GM06990 (cell line): ENCODE results near the gene ANKRD61.
"Not testable (repeated sequence)": the region's sequence is repeated elsewhere in the genome, so short reads cannot be mapped to it uniquely, and the experiment has no call there.

Experiments used
- DNase-seq: peaks from one replicate; pipeline ENCODE4 v3.0.0-alpha.2; 2011; ENCODE audit not compliant: insufficient read length; ENCODE audit errors: extremely low read depth
- H3K27me3 ChIP-seq: replicated peaks from 2 replicates; pipeline ENCODE4 v1.6.0; 2011; ENCODE audit warnings: low read length; ENCODE audit not compliant: control insufficient read depth, insufficient read depth
- H3K36me3 ChIP-seq: 2 replicates; pipeline ENCODE4 v1.5.1; 2011; ENCODE audit warnings: low read length; ENCODE audit not compliant: control insufficient read depth, insufficient read depth
- H3K4me3 ChIP-seq: replicated peaks from 2 replicates; pipeline ENCODE4 v1.5.1; 2011; ENCODE audit warnings: low read depth, mild to moderate bottlenecking, control low read depth, low read length
- CTCF ChIP-seq: IDR thresholded peaks from 2 replicates; pipeline ENCODE4 v1.5.1; 2011; ENCODE audit warnings: low read length, control low read depth, mild to moderate bottlenecking, inconsistent platforms; ENCODE audit not compliant: insufficient read depth, poor library complexity, severe bottlenecking

ANKRD61 gene

GRCh38 chr7:6049780-6050179, 18.6 kb downstream of the ANKRD61 start:
- TF ChIP-seq CTCF, result no peak
- DNase-seq, result no peak
- Histone ChIP-seq H3K27me3 (no peaks in the 10 kb centered on the region), H3K36me3 (no peaks in the 10 kb centered on the region; the same call in none of the 2 replicates), H3K4me3 (no peak overlapping the region)

GRCh38 chr7:6051185-6051584, 20.0 kb downstream of the ANKRD61 start:
- not testable (repeated sequence) for H3K36me3 ChIP-seq, H3K4me3 ChIP-seq, H3K27me3 ChIP-seq, DNase-seq

GRCh38 chr7:6056616-6057015, 25.4 kb downstream of the ANKRD61 start:
- no peak overlapping the region; the same call in 1 of the 2 replicates for H3K4me3 ChIP-seq
- no peak for TF ChIP-seq CTCF

GRCh38 chr7:6057316-6058129, 26.3 kb downstream of the ANKRD61 start:
- Histone ChIP-seq H3K4me3 (peak overlapping the region; percentile 83), H3K27me3 (no peaks in the 10 kb centered on the region), H3K36me3 (no peaks in the 10 kb centered on the region)
- no peak for DNase-seq
- no peak for TF ChIP-seq CTCF

More at GRCh38 chr7:6056616-6057015, 25.4 kb downstream of the ANKRD61 start:
- H3K27me3 ChIP-seq, result no peaks in the 10 kb centered on the region
- H3K36me3 ChIP-seq, result no peaks in the 10 kb centered on the region
- no peak for DNase-seq

- H3K36me3 ChIP-seq, H3K27me3 ChIP-seq, H3K4me3 ChIP-seq, DNase-seq: not testable (repeated sequence)
Observed at GRCh38 chr7:6059941-6060340, 28.8 kb downstream of the ANKRD61 start.

GRCh38 chr7:6071406-6071805, 40.2 kb downstream of the ANKRD61 start:
- peak; percentile 50 for DNase-seq
- H3K4me3 ChIP-seq, result no peak overlapping the region
- no peak for TF ChIP-seq CTCF
- no peaks in the 10 kb centered on the region for H3K36me3 ChIP-seq
- H3K27me3 ChIP-seq, result no peaks in the 10 kb centered on the region
